ENCODE results near the gene LAMB3. TPM values are rescaled to one million over a fixed set of nuclear protein-coding genes. Genes with fewer than 3 reads are reported as not detected.

Gene LAMB3
- total and polyA plus RNA-seq, 7 experiments from 2014 or later = 0.11 to 5.7 (median 0.62) TPM

GRCh38 chr1:209691237-209691636, 39.0 kb upstream of the LAMB3 start:
- peaks cover 0 to 4% (median 0%) of the 10 kb centered on the region in 5 donors for H3K36me3 Mint-ChIP-seq
- Histone ChIP-seq H3K36me3 (ENCODE audit: control insufficient read depth in 2 of 3, insufficient read depth in 3 of 3, low read length in 3 of 3) (no peaks in the 10 kb centered on the region), H3K27me3 (ENCODE audit: control insufficient read depth in 2 of 2, insufficient read depth in 2 of 2, low read length in 2 of 2) (no peaks in the 10 kb centered on the region), H3K9me3 (ENCODE audit: control insufficient read depth in 2 of 3, low read length in 3 of 3) (no peaks in the 10 kb centered on the region), H3K4me1 (ENCODE audit: control insufficient read depth in 2 of 2, insufficient read depth in 2 of 2, low read length in 2 of 2) (peaks cover 3 to 34% of the 10 kb centered on the region in 2 donors), H3K4me3 (ENCODE audit: low read length) (no peak overlapping the region), H3K27ac (ENCODE audit: low read depth, low read length) (no peak overlapping the region)
- no peak overlapping the region for H3K4me3 Mint-ChIP-seq
- ATAC-seq = no peak
- POLR2A ChIA-PET = no interaction called here
- peak overlapping the region in 2 of 9 donors; percentile 14 for H3K27ac Mint-ChIP-seq
- CTCF ChIA-PET = interaction anchor here (0.9 to 5.0 kb wide), 12 partner anchors 9 to 123 kb away, joined by 3 to 36 read pairs (median 6); no protein-coding TSS in a partner anchor
- H3K27me3 Mint-ChIP-seq = no peaks in the 10 kb centered on the region
- no peak for DNase-seq
- peaks cover 21 to 53% (median 40%) of the 10 kb centered on the region in 7 donors for H3K4me1 Mint-ChIP-seq
- H3K9me3 Mint-ChIP-seq = no peaks in the 10 kb centered on the region
- intact Hi-C loops (cut with micrococcal nuclease) = loop anchor here (5.0 kb wide), 2 partner anchors 136 to 489 kb away; partner anchors contain the start of gene UTP25 (in 1 of the 2)

- intact Hi-C loops (cut with micrococcal nuclease) = no loop called here
- Histone ChIP-seq H3K27ac (ENCODE audit: low read depth, low read length) (no peak overlapping the region), H3K9me3 (ENCODE audit: control insufficient read depth in 2 of 3, low read length in 3 of 3) (no peaks in the 10 kb centered on the region), H3K36me3 (ENCODE audit: control insufficient read depth in 2 of 3, insufficient read depth in 3 of 3, low read length in 3 of 3) (no peaks in the 10 kb centered on the region), H3K4me1 (ENCODE audit: control insufficient read depth in 2 of 2, insufficient read depth in 2 of 2, low read length in 2 of 2) (peaks cover 15 to 48% of the 10 kb centered on the region in 2 donors), H3K4me3 (ENCODE audit: low read length) (no peak overlapping the region), H3K27me3 (ENCODE audit: control insufficient read depth in 2 of 2, insufficient read depth in 2 of 2, low read length in 2 of 2) (no peaks in the 10 kb centered on the region)
- H3K36me3 Mint-ChIP-seq = peaks cover 0 to 3% (median 0%) of the 10 kb centered on the region in 5 donors
- no peaks in the 10 kb centered on the region for H3K27me3 Mint-ChIP-seq
- peaks cover 31 to 64% (median 56%) of the 10 kb centered on the region in 7 donors for H3K4me1 Mint-ChIP-seq
- H3K27ac Mint-ChIP-seq = no peak overlapping the region
- ATAC-seq (no peak), DNase-seq (no peak)
- peak overlapping the region in 1 of 10 donors; percentile 3 for H3K4me3 Mint-ChIP-seq
- H3K9me3 Mint-ChIP-seq = no peaks in the 10 kb centered on the region
- POLR2A ChIA-PET = interaction anchor here (1.5 kb wide), 1 partner anchor 80 kb away, joined by 4 read pairs; no protein-coding TSS in a partner anchor
- CTCF ChIA-PET = interaction anchor here (0.8 to 5.0 kb wide), 3 partner anchors 59 to 113 kb away, joined by 3 to 15 read pairs (median 6); no protein-coding TSS in a partner anchor
These were observed 37.3 kb upstream of the LAMB3 start for GRCh38 chr1:209689477-209689876.

GRCh38 chr1:209688746-209689234, 36.6 kb upstream of the LAMB3 start:
- Mint-ChIP-seq H3K4me3 (peak overlapping the region in 3 of 10 donors; percentile 2 to 32 (median 26)), H3K27ac (no peak overlapping the region), H3K4me1 (peaks cover 31 to 65% (median 55%) of the 10 kb centered on the region in 7 donors), H3K36me3 (peaks cover 0 to 3% (median 0%) of the 10 kb centered on the region in 5 donors), H3K9me3 (no peaks in the 10 kb centered on the region), H3K27me3 (no peaks in the 10 kb centered on the region)
- Histone ChIP-seq H3K36me3 (ENCODE audit: control insufficient read depth in 2 of 3, insufficient read depth in 3 of 3, low read length in 3 of 3) (no peaks in the 10 kb centered on the region), H3K4me1 (ENCODE audit: control insufficient read depth in 2 of 2, insufficient read depth in 2 of 2, low read length in 2 of 2) (peaks cover 15 to 48% of the 10 kb centered on the region in 2 donors), H3K9me3 (ENCODE audit: control insufficient read depth in 2 of 3, low read length in 3 of 3) (no peaks in the 10 kb centered on the region), H3K27ac (ENCODE audit: low read depth, low read length) (no peak overlapping the region), H3K27me3 (ENCODE audit: control insufficient read depth in 2 of 2, insufficient read depth in 2 of 2, low read length in 2 of 2) (no peaks in the 10 kb centered on the region), H3K4me3 (ENCODE audit: low read length) (no peak overlapping the region)
- intact Hi-C loops (cut with micrococcal nuclease) = no loop called here
- ATAC-seq = no peak
- no peak for DNase-seq
- CTCF ChIA-PET = interaction anchor here (1.5 to 5.0 kb wide), 5 partner anchors 8 to 119 kb away, joined by 4 to 15 read pairs (median 6); no protein-coding TSS in a partner anchor
- POLR2A ChIA-PET = no interaction called here

GRCh38 chr1:209686322-209686721, 34.1 kb upstream of the LAMB3 start:
- ATAC-seq (no peak), DNase-seq (no peak)
- Histone ChIP-seq H3K36me3 (ENCODE audit: control insufficient read depth in 2 of 3, insufficient read depth in 3 of 3, low read length in 3 of 3) (no peaks in the 10 kb centered on the region), H3K4me3 (ENCODE audit: low read length) (no peak overlapping the region), H3K9me3 (ENCODE audit: control insufficient read depth in 2 of 3, low read length in 3 of 3) (no peaks in the 10 kb centered on the region), H3K4me1 (ENCODE audit: control insufficient read depth in 2 of 2, insufficient read depth in 2 of 2, low read length in 2 of 2) (peaks cover 15 to 39% of the 10 kb centered on the region in 2 donors), H3K27ac (ENCODE audit: low read depth, low read length) (no peak overlapping the region), H3K27me3 (ENCODE audit: control insufficient read depth in 2 of 2, insufficient read depth in 2 of 2, low read length in 2 of 2) (no peaks in the 10 kb centered on the region)
- Mint-ChIP-seq H3K27me3 (peaks cover 0 to 11% (median 3%) of the 10 kb centered on the region in 5 donors), H3K27ac (peak overlapping the region in 8 of 9 donors; percentile 2 to 79 (median 60)), H3K36me3 (peaks cover 0 to 3% (median 0%) of the 10 kb centered on the region in 5 donors), H3K4me1 (peaks cover 25 to 57% (median 42%) of the 10 kb centered on the region in 7 donors), H3K4me3 (peak overlapping the region; percentile 52 to 91 (median 72)), H3K9me3 (peaks cover 0 to 1% (median 0%) of the 10 kb centered on the region in 11 donors)
- intact Hi-C loops (cut with micrococcal nuclease) = loop anchor here in 1 of 2 donors (2.0 kb wide), 1 partner anchor 14 kb away; no protein-coding TSS in a partner anchor
- ChIA-PET POLR2A (interaction anchor here (0.7 to 1.1 kb wide), 3 partner anchors 16 to 82 kb away, joined by 3 to 4 read pairs (median 3); no protein-coding TSS in a partner anchor), CTCF (interaction anchor here (1.0 to 5.0 kb wide), 3 partner anchors 33 to 81 kb away, joined by 3 to 15 read pairs (median 3); no protein-coding TSS in a partner anchor)

- Histone ChIP-seq H3K4me1 (ENCODE audit: control insufficient read depth in 2 of 2, insufficient read depth in 2 of 2, low read length in 2 of 2) (peaks cover 15 to 39% of the 10 kb centered on the region in 2 donors), H3K4me3 (ENCODE audit: low read length) (peak overlapping the region; percentile 8), H3K9me3 (ENCODE audit: control insufficient read depth in 2 of 3, low read length in 3 of 3) (no peaks in the 10 kb centered on the region), H3K27me3 (ENCODE audit: control insufficient read depth in 2 of 2, insufficient read depth in 2 of 2, low read length in 2 of 2) (no peaks in the 10 kb centered on the region), H3K27ac (ENCODE audit: low read depth, low read length) (no peak overlapping the region), H3K36me3 (ENCODE audit: control insufficient read depth in 2 of 3, insufficient read depth in 3 of 3, low read length in 3 of 3) (no peaks in the 10 kb centered on the region)
- peak in 7 of 9 donors; percentile 6 to 44 (median 23) for DNase-seq
- H3K27ac Mint-ChIP-seq = peak overlapping the region; percentile 6 to 79 (median 48)
- H3K9me3 Mint-ChIP-seq = peaks cover 0 to 2% (median 0%) of the 10 kb centered on the region in 11 donors
- peak; percentile 49 for ATAC-seq
- H3K4me3 Mint-ChIP-seq = peak overlapping the region; percentile 52 to 91 (median 72)
- H3K4me1 Mint-ChIP-seq = peaks cover 25 to 57% (median 42%) of the 10 kb centered on the region in 7 donors
- POLR2A ChIA-PET = interaction anchor here (1.1 to 2.0 kb wide), 3 partner anchors 17 to 116 kb away, joined by 3 to 4 read pairs (median 3); no protein-coding TSS in a partner anchor
- peaks cover 0 to 5% (median 0%) of the 10 kb centered on the region in 5 donors for H3K36me3 Mint-ChIP-seq
- CTCF ChIA-PET = interaction anchor here (1.0 to 1.2 kb wide), 2 partner anchors 33 to 81 kb away, joined by 3 read pairs; no protein-coding TSS in a partner anchor
- intact Hi-C loops (cut with micrococcal nuclease) = loop anchor here in 1 of 2 donors (2.0 kb wide), 1 partner anchor 13 kb away; no protein-coding TSS in a partner anchor
- peaks cover 0 to 15% (median 7%) of the 10 kb centered on the region in 5 donors for H3K27me3 Mint-ChIP-seq
These were observed 33.6 kb upstream of the LAMB3 start for GRCh38 chr1:209685821-209686220.

- Mint-ChIP-seq H3K9me3 (peaks cover 0 to 3% (median 0%) of the 10 kb centered on the region in 11 donors), H3K4me3 (no peak overlapping the region), H3K36me3 (peaks cover 0 to 14% (median 0%) of the 10 kb centered on the region in 5 donors), H3K27ac (no peak overlapping the region), H3K4me1 (peaks cover 18 to 39% (median 25%) of the 10 kb centered on the region in 7 donors), H3K27me3 (peaks cover 38 to 64% (median 63%) of the 10 kb centered on the region in 5 donors)
- H3K27ac ChIP-seq (ENCODE audit: low read depth, low read length) = no peak overlapping the region
- ChIA-PET POLR2A (no interaction called here), CTCF (no interaction called here)
- ATAC-seq (no peak), DNase-seq (no peak)
- no peaks in the 10 kb centered on the region for H3K36me3 ChIP-seq (ENCODE audit: control insufficient read depth in 2 of 3, insufficient read depth in 3 of 3, low read length in 3 of 3)
- H3K4me1 ChIP-seq (ENCODE audit: control insufficient read depth in 2 of 2, insufficient read depth in 2 of 2, low read length in 2 of 2) = peaks cover 0 to 9% of the 10 kb centered on the region in 2 donors
- intact Hi-C loops (cut with micrococcal nuclease) = no loop called here
- H3K27me3 ChIP-seq (ENCODE audit: control insufficient read depth in 2 of 2, insufficient read depth in 2 of 2, low read length in 2 of 2) = no peaks in the 10 kb centered on the region
- no peak overlapping the region for H3K4me3 ChIP-seq (ENCODE audit: low read length)
- H3K9me3 ChIP-seq (ENCODE audit: control insufficient read depth in 2 of 3, low read length in 3 of 3) = no peaks in the 10 kb centered on the region
These were observed 26.8 kb upstream of the LAMB3 start for GRCh38 chr1:209678981-209679539.

Measured in naive thymus-derived CD4-positive, alpha-beta T cell (primary cell).